COLO668 (cell line): Measurements from ENCODE around the gene ADAMTS17.

Experiments
- DNase-seq: peaks from one replicate; lab custom pipeline; 2025; ENCODE audit not compliant: unreplicated experiment; lab: John Stamatoyannopoulos, UW

ADAMTS17 gene

GRCh38 chr15:100310513-100311153, 31.1 kb downstream of the ADAMTS17 start:
- DNase-seq: no peak

DNA sequence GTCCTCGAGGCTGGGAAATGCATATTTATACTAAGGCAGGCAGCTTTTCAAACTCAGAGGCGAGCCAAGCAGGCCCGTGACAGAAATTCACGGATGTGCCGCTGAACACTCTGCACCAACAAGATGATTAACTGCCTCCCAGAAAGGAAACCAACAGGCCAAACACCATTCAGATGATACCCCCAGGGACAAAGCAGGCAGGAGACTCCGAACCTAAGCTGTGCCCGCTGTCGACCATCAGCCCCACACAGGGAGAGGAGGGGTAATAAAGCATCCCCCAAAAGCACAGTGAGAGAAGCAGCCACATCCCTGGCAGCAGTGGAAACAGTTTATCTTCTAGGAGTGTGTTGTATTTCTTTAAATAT, 31.8 kb downstream of the ADAMTS17 start:
- no peak for DNase-seq

DNA sequence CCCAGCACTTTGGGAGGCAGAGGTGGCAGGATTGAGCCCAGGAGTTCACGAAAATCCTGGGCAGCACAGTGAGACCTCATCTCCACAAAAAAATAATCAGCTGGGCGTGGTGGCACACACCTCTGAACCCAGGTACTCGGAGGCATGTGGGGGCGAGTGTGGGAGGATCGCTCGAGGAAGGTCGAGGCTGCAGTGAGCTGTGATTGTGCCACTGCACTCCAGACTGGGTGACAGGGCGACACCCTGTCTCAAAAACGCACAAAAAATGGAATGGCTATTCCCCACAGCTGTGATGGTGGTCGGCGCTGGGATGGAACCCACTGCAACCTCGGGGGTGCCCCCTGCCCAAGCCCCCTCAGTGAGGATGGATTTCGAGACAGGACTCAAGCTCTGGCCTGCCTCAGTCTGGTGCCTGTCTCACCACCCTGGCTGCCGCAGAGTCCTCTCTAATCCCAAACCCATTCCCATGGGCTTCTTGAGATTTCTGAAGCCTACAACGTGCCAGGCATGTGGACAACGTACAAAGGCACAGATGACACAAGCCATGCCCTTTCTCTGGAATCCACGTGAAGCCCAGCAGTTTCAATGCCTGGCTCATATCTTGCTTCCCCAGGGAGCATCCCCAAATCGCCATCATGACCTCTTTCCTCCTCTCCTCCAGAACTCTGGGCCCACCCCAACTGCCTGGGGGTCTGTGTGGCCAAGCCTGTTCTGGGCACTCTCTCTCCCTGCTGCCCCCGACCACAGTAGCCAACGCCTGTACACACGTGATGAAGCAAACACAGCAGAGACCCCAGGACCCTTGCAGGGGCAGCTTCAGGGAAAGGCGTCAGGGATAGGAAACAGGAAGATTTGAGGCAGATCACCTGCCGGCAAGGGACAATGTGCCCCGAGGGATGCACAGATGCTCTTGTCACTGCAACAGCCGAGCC, 32.4 kb downstream of the ADAMTS17 start:
- no peak for DNase-seq

DNA sequence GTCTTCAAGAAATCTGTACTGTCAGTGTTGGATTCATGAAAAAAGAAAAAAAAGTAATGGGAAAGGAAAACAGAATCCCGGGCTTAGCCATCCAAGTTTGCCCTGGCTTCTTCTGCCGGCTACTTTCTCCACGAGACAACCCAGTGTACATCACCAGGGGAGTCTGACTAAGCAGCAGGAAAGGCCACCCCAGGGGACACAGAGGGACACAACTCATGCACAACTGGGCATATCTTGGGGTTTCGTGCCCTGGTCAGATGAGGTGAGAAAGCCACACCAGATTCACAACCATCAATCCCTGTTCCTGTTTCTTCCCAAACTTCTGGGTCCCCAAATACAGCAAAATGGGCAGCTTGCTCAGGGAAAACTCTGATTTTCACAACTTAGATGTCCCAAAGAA, 33.2 kb downstream of the ADAMTS17 start:
- DNase-seq: no peak

- DNase-seq: no peak
Measured at GRCh38 chr15:100308213-100308600, 33.6 kb downstream of the ADAMTS17 start.

DNA sequence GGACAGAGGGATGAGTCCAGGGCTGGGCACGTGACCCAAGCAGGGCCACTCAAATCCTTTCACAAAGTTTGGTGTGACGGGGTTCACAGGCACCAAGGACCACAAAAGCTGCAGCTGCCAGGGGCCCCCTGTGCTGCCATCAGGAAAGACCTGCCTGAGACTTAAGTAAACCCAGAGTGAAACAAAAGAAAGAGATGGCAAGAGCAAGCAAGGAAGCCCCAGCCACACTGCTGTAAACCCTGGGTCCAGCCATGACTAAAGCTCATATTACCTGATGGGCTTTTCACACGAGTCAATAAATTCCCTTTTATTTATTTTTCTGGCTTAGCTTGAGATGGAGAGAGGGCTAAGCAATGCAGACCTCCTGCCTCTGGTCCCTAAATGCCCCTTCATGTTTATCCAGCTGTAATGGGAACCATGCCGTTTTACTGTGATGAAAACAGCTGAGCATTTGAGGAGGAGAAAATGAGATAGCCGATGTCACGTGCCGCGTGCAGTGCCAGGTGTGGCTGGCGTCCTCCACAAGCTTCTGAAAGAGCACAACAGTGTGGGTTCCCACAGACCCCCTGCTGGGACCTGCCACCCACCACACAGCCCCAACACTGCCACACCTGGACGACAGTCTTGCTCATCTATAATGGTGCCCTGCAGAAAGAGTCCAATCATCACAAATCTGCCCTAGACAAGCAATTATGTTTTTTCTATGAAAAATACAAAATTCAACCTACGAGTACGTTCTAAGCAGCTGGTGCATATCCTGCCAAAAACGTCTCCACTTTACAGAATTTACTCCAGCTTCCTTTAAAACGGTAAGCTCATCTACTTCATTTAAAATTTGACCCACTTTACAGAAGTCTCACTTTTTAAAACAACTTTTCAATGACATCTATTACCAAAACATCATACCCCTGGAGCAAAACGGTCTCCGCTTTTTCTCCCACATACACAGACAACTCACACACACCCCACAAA, 34.2 kb downstream of the ADAMTS17 start:
- peak; percentile 10 for DNase-seq

GRCh38 chr15:100306098-100306497, 35.7 kb downstream of the ADAMTS17 start:
- no peak for DNase-seq

DNA sequence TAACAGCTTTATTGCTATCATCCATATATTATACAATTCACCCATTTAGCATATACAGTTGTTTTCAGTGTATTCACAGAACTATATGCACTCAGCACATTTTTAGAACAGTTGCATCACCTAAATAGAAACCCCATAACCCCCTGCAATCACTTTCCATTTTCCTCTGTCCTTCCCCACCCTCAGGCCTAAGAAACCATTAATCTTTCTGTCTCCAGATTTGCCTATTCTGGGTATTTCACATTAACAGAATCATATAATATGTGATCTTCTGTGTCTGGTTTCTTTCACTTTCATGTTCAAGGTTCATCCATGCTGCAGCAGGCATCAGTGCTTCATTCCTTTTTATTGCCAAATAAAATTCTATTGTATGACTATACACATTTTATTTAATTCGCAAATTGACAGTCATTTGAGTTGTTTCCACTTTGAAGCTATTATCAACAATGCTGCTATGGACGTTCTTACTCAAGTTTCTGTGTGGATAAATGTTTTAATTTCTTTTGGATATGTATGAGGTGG, 39.8 kb downstream of the ADAMTS17 start:
- DNase-seq: no peak

- DNase-seq: no peak
Measured at GRCh38 chr15:100298257-100298656, 43.5 kb downstream of the ADAMTS17 start.

- no peak for DNase-seq
Measured at GRCh38 chr15:100297812-100298211, 44.0 kb downstream of the ADAMTS17 start.

DNA sequence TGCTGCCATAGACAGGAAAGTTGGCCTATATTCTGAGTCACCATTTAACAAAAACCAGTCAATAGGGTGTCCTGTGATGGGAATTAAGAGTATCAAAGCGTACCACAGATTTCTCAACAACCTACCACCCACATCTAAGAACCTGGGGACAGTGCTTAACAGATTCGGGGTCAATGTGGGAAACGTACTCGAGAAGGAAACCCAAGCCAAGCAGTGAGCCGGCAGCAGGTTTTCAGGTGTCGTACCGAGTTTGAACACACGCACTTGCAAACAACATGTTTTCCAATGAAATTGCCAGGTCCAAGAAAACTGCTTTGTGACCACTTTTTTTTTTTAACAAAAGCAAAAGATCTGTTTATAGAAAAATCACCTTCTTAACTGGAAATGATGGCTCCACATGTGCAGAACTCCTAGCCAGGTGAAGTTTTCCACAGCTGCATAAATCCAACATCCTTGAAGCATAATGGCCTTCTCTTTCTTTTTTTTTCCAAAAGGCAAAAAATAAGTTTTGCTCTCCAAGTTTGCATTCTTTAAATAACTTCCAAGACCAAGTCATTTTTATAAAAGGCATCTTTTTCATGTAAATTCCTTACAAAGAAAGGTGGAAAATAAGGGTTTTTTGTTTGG, 45.7 kb downstream of the ADAMTS17 start:
- no peak for DNase-seq

DNA sequence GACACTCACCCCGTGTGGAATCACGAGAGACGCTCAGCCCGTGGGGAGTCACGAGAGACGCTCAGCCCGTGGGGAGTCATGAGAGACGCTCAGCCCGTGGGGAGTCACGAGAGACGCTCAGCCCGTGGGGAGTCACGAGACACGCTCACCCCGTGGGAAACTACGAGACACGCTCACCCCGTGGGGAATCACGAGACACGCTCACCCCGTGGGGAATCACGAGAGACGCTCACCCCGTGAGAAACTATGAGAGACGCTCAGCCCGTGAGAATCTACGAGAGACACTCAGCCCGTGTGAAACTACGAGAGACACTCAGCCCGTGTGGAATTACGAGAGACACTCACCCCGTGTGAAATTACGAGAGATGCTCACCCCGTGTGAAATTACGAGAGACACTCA, 49.8 kb downstream of the ADAMTS17 start:
- no peak for DNase-seq

- no peak for DNase-seq
Measured at GRCh38 chr15:100291106-100291505, 50.7 kb downstream of the ADAMTS17 start.

GRCh38 chr15:100285641-100286295, 56.0 kb downstream of the ADAMTS17 start:
- DNase-seq: no peak

- no peak for DNase-seq
Measured at GRCh38 chr15:100284701-100285100, 57.1 kb downstream of the ADAMTS17 start.

- no peak for DNase-seq
Measured at GRCh38 chr15:100284191-100284590, 57.6 kb downstream of the ADAMTS17 start.

DNA sequence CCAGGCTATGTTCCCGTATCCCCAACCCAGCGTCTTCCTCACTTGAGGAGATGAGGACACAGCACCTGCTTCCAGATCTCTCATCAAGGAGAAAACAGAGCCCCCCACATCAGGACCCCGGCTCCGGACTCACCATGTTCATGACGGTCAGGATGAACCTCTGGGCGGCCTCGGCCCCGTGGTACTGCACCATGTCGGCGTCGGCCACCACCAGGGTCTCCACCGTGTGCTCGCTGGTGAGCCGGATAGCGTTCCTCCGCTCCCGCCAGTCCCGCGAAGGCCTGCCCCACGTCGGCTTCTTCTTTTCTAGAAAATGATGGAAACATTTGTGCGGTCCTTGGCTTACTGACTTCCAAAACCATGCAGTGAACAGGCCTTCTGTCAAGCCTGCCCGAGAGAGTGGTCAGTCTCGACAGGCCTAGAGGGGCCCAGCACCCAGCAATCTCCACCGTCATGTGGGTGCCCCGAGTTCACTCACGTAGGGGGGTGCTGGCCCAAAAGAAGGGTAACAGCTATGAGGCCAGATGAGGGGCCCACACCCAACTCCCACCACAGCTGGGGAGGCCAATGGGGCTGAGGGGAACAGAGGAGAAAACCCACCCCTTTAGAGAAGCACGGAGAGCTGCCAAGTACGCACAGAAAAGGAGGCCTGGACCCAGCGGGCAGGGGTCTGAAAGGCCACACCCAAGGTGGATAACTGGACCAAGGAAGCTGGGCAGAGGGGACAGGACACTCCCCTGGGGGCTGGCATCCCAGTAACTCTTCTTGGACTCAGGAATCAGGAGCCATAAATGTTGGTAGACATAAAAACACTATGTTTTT, 60.5 kb downstream of the ADAMTS17 start:
- DNase-seq: no peak

DNA sequence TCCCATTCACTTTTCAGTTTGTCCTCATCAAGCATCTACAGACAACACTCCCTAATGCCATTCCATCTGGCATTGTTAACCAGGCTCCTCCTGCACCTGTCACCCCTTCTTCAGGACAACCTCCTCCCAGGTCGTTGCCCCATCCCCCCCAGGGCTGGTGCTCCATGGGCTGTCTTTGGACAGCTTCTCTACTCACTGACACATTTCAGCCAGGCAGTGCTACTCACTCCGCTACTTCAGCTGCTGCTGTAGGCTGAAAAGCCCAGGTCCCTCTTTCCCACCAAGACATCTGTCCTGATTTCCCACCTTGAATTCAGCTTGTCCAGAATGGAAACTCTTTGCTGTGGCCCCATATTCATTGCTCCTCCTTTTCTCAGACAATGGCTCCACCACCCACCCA, 61.9 kb downstream of the ADAMTS17 start:
- DNase-seq: no peak

- DNase-seq: no peak
Measured at GRCh38 chr15:100279446-100279845, 62.3 kb downstream of the ADAMTS17 start.
